Activated naive CD8-positive, alpha-beta T cell treated with anti-CD3 and anti-CD28 coated beads, Interleukin-2, amount 50 U/mL, for 24 hours (primary cell): ENCODE measurements around the gene EPS8L3.
"Not testable (repeated sequence)": the region's sequence is repeated elsewhere in the genome, so short reads cannot be mapped to it uniquely, and the experiment has no call there.

Experiments
- ATAC-seq: fragments of 150-1000 bp; cut with Tn5 transposase; one replicate; pipeline ENCODE4 v1.10.0; 2021
- DNase-seq: peaks from one replicate; pipeline ENCODE4 v3.0.0; 2021
- H3K27ac Mint-ChIP-seq: one replicate; pipeline ENCODE4 v1.8.0; 2021; ENCODE audit warnings: mild to moderate bottlenecking, mixed read lengths
- H3K27me3 Mint-ChIP-seq: one replicate; pipeline ENCODE4 v1.8.0; 2021; ENCODE audit warnings: mixed read lengths
- H3K36me3 Mint-ChIP-seq: one replicate; pipeline ENCODE4 v1.8.0; 2021; ENCODE audit warnings: low read depth, mixed read lengths
- H3K4me1 Mint-ChIP-seq: one replicate; pipeline ENCODE4 v1.8.0; 2021; ENCODE audit warnings: mixed read lengths
- H3K4me3 Mint-ChIP-seq: one replicate; pipeline ENCODE4 v1.8.0; 2021; ENCODE audit warnings: mild to moderate bottlenecking, moderate library complexity, mixed read lengths
- H3K9me3 Mint-ChIP-seq: one replicate; pipeline ENCODE4 v1.8.0; 2021; ENCODE audit warnings: mixed read lengths

The EPS8L3 gene

GRCh38 chr1:109799445-109799844 lies 35.7 kb upstream of the EPS8L3 start:
- peak overlapping the region; percentile 4 for H3K27ac Mint-ChIP-seq
- no peak overlapping the region for H3K4me3 Mint-ChIP-seq
- H3K27me3 Mint-ChIP-seq = no peaks in the 10 kb centered on the region
- no peak for ATAC-seq
- DNase-seq = no peak
- H3K9me3 Mint-ChIP-seq = no peaks in the 10 kb centered on the region
- H3K36me3 Mint-ChIP-seq = no peaks in the 10 kb centered on the region
- H3K4me1 Mint-ChIP-seq = peaks cover 75% of the 10 kb centered on the region

GRCh38 chr1:109797303-109797595 lies 33.5 kb upstream of the EPS8L3 start:
- H3K4me1 Mint-ChIP-seq = peaks cover 73% of the 10 kb centered on the region
- H3K27me3 Mint-ChIP-seq, H3K4me3 Mint-ChIP-seq, DNase-seq, H3K36me3 Mint-ChIP-seq, ATAC-seq, H3K9me3 Mint-ChIP-seq: not testable (repeated sequence)
- peak overlapping the region; percentile 54 for H3K27ac Mint-ChIP-seq

GRCh38 chr1:109796484-109797302 lies 33.0 kb upstream of the EPS8L3 start:
- ATAC-seq = peak; percentile 23
- H3K36me3 Mint-ChIP-seq = no peaks in the 10 kb centered on the region
- no peaks in the 10 kb centered on the region for H3K9me3 Mint-ChIP-seq
- no peaks in the 10 kb centered on the region for H3K27me3 Mint-ChIP-seq
- DNase-seq = no peak
- H3K4me1 Mint-ChIP-seq = peaks cover 73% of the 10 kb centered on the region
- H3K4me3 Mint-ChIP-seq = no peak overlapping the region
- H3K27ac Mint-ChIP-seq = peak overlapping the region; percentile 54

- H3K9me3 Mint-ChIP-seq = no peaks in the 10 kb centered on the region
- peak overlapping the region; percentile 26 for H3K27ac Mint-ChIP-seq
- H3K27me3 Mint-ChIP-seq = no peaks in the 10 kb centered on the region
- DNase-seq (no peak), ATAC-seq (no peak)
- no peak overlapping the region for H3K4me3 Mint-ChIP-seq
- peaks cover 79% of the 10 kb centered on the region for H3K4me1 Mint-ChIP-seq
- no peaks in the 10 kb centered on the region for H3K36me3 Mint-ChIP-seq
These were observed 30.8 kb upstream of the EPS8L3 start for GRCh38 chr1:109794319-109795132.

GRCh38 chr1:109793486-109794318 lies 30.0 kb upstream of the EPS8L3 start:
- peaks cover 78% of the 10 kb centered on the region for H3K4me1 Mint-ChIP-seq
- peak; percentile 51 for DNase-seq

GRCh38 chr1:109793089-109793485 lies 29.4 kb upstream of the EPS8L3 start:
- ATAC-seq (no peak), DNase-seq (no peak)
- Mint-ChIP-seq H3K4me1 (peaks cover 75% of the 10 kb centered on the region), H3K27ac (peak overlapping the region; percentile 64), H3K36me3 (no peaks in the 10 kb centered on the region), H3K4me3 (no peak overlapping the region), H3K27me3 (no peaks in the 10 kb centered on the region), H3K9me3 (no peaks in the 10 kb centered on the region)

More at GRCh38 chr1:109793486-109794318, 30.0 kb upstream of the EPS8L3 start:
- H3K4me3 Mint-ChIP-seq = no peak overlapping the region
- ATAC-seq = peak; percentile 27
- no peaks in the 10 kb centered on the region for H3K27me3 Mint-ChIP-seq
- no peaks in the 10 kb centered on the region for H3K9me3 Mint-ChIP-seq
- peak overlapping the region; percentile 64 for H3K27ac Mint-ChIP-seq
- H3K36me3 Mint-ChIP-seq = no peaks in the 10 kb centered on the region

GRCh38 chr1:109792056-109792831 lies 28.5 kb upstream of the EPS8L3 start:
- no peak overlapping the region for H3K4me3 Mint-ChIP-seq

GRCh38 chr1:109791495-109792043 lies 27.8 kb upstream of the EPS8L3 start:
- peaks cover 61% of the 10 kb centered on the region for H3K4me1 Mint-ChIP-seq
- H3K27ac Mint-ChIP-seq = peak overlapping the region; percentile 91
- ATAC-seq (no peak), DNase-seq (no peak)
- no peaks in the 10 kb centered on the region for H3K9me3 Mint-ChIP-seq
- no peak overlapping the region for H3K4me3 Mint-ChIP-seq
- no peaks in the 10 kb centered on the region for H3K36me3 Mint-ChIP-seq
- H3K27me3 Mint-ChIP-seq = no peaks in the 10 kb centered on the region

More at GRCh38 chr1:109792056-109792831, 28.5 kb upstream of the EPS8L3 start:
- H3K27me3 Mint-ChIP-seq = no peaks in the 10 kb centered on the region
- H3K9me3 Mint-ChIP-seq = no peaks in the 10 kb centered on the region
- H3K4me1 Mint-ChIP-seq = peaks cover 67% of the 10 kb centered on the region
- H3K36me3 Mint-ChIP-seq = no peaks in the 10 kb centered on the region
- ATAC-seq (no peak), DNase-seq (no peak)
- peak overlapping the region; percentile 59 for H3K27ac Mint-ChIP-seq

- no peaks in the 10 kb centered on the region for H3K36me3 Mint-ChIP-seq
- no peak overlapping the region for H3K4me3 Mint-ChIP-seq
- H3K27me3 Mint-ChIP-seq = no peaks in the 10 kb centered on the region
- peaks cover 57% of the 10 kb centered on the region for H3K4me1 Mint-ChIP-seq
- H3K9me3 Mint-ChIP-seq = no peaks in the 10 kb centered on the region
- ATAC-seq = peak; percentile 97
- DNase-seq = peak; percentile 86
- H3K27ac Mint-ChIP-seq = peak overlapping the region; percentile 91
These were observed 27.2 kb upstream of the EPS8L3 start for GRCh38 chr1:109790735-109791494.

- Mint-ChIP-seq H3K4me1 (peaks cover 55% of the 10 kb centered on the region), H3K4me3 (peak overlapping the region; percentile 3), H3K27me3 (no peaks in the 10 kb centered on the region), H3K27ac (peak overlapping the region; percentile 91), H3K36me3 (no peaks in the 10 kb centered on the region), H3K9me3 (no peaks in the 10 kb centered on the region)
- ATAC-seq (no peak), DNase-seq (no peak)
These were observed 26.6 kb upstream of the EPS8L3 start for GRCh38 chr1:109790329-109790728.

GRCh38 chr1:109789551-109790180 lies 25.9 kb upstream of the EPS8L3 start:
- peak overlapping the region; percentile 91 for H3K27ac Mint-ChIP-seq
- H3K27me3 Mint-ChIP-seq = no peaks in the 10 kb centered on the region
- DNase-seq = no peak
- no peaks in the 10 kb centered on the region for H3K36me3 Mint-ChIP-seq
- ATAC-seq = no peak
- H3K9me3 Mint-ChIP-seq = no peaks in the 10 kb centered on the region
- H3K4me3 Mint-ChIP-seq = no peak overlapping the region
- peaks cover 54% of the 10 kb centered on the region for H3K4me1 Mint-ChIP-seq

GRCh38 chr1:109788695-109789521 lies 25.2 kb upstream of the EPS8L3 start:
- Mint-ChIP-seq H3K4me3 (no peak overlapping the region), H3K27me3 (no peaks in the 10 kb centered on the region), H3K27ac (peak overlapping the region; percentile 17), H3K9me3 (no peaks in the 10 kb centered on the region), H3K36me3 (no peaks in the 10 kb centered on the region), H3K4me1 (peaks cover 47% of the 10 kb centered on the region)
- DNase-seq (no peak), ATAC-seq (no peak)
